ENCODE data around the gene MT4.
A peak's percentile ranks its signal among the peaks of the same experiment; 100 is the strongest.

MT4 gene

GRCh38 chr16:56564793-56565477, at the start of gene MT4:
Gene MT4 (plus strand): TSS chr16:56565073. CDS start chr16:56565129, 56 bp downstream.
- DNase-seq (ENCODE audit: low spot score), result no peak

DNA sequence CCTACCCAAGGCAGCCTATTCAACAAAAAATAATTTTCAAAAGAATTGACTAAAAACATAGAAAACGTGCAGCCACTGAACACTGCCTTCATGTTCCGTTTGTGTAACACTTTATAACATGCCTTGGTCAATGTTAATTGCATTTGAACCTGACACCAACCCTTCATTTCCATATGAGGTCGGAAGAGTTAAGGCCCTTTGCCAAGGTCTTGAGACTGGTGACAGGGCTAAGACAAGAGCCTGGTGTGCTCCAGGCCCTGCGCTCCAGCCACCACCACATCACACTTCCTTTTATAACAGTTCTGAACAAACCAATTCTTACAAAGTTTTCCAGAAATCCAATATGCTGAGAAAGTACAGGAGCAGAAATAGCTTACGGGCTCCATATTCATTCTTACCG, 49.2 kb upstream of the MT4 start:
- DNase-seq (ENCODE audit: low spot score), result no peak

DNA sequence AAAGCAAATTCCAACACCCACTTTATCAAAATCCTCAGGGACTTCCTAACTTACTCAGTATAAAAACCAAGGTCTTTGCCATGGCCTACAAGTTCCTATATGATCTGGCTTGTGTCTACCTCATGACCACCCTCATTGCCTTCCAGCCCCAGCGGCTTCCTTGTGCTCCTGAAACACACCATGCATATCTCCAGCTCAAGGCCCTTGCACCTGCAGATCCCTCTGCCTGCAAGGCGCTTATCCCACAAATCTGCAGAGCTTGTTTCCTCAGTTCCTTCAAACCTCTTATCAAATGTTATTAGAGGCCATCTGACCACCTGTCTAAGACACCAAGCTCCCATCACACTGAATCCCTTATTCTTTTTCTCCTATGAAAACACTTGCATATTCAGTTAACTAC, 47.7 kb upstream of the MT4 start:
- no peak for DNase-seq (ENCODE audit: low spot score)

DNA sequence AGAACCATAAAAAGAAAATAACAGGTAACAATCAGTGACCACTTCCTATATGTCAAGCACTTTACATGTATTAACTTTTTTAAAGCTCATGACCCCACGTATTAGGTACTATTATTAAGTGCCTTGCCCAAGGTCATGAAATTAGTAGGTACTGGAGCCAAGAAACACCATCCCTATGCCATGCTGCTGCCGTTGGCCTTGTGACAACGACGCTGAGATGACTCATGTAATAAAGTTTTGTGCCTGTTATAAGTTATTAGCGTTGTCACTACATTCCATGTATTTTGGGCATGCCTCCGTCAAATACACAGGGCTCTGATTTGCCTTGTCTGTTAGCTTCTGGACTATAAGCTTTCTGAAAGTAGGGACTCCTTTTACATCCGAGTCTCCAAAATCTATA, 46.4 kb upstream of the MT4 start:
- DNase-seq (ENCODE audit: low spot score), result no peak

GRCh38 chr16:56519459-56520250, 45.2 kb upstream of the MT4 start, which contains the start of gene BBS2:
Gene BBS2 (minus strand): TSS chr16:56520024. CDS start chr16:56519862, 162 bp downstream.
- DNase-seq (ENCODE audit: low spot score), result peak; percentile 93

DNA sequence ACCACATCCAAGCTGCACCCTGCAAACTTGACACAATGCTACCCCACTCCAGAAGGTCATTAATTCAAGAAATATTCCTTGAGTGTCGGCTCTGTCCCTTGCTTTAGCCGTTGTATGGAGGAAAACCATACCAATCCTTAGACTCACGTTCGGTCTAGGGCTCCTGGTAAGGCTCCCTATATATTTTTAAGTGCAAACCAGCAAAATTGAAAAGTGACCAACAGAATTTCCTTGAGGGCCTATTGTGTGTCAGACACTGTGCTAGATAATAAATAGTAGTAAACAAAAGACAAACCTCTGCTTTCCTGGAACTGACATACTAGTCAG, 44.7 kb upstream of the MT4 start:
- DNase-seq (ENCODE audit: low spot score), result no peak

GRCh38 chr16:56525236-56525635, 39.6 kb upstream of the MT4 start:
- DNase-seq (ENCODE audit: low spot score), result no peak

DNA sequence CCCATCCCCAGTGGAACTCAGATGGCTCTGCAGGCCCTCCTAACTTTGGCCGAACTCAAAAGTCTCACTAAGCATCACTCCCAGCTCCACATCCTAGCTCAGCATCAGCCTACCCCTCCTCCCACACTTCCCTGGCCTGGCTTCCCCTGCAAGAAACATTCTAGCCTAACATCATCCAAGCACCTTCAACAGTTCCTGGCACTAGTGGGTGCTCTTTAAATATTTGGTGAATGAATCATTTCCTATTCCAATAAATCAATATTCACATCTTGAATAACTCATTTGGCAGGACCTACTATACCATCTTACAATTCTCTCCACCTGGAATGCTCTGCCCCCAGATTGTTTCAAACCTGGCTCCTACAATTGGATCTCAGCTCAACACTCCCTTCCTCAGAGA, 34.0 kb upstream of the MT4 start:
- DNase-seq (ENCODE audit: low spot score), result no peak

DNA sequence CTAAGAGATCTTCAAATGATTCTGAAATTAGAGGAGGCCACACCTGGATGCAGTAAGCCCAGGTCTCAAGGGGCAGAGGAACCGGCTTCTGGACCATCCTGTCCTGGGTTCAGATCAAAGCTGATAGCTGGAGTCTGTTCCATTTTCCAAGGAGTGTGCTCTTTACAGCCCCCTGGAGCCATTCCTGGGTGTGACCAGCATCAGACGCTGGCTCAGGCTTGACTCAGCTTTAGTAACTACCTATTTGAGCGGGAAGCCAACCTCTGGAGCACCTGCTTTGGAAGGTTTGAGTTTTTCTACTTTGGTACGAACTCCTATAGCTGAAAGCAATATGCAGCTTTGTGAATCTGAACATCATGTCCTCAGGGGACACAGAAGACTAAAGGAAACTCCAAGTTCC, 32.2 kb upstream of the MT4 start:
- DNase-seq (ENCODE audit: low spot score), result no peak

- DNase-seq (ENCODE audit: low spot score), result no peak
Measured at GRCh38 chr16:56534847-56535383, 30.0 kb upstream of the MT4 start.

GRCh38 chr16:56538331-56538730, 26.5 kb upstream of the MT4 start:
- no peak for DNase-seq (ENCODE audit: low spot score)

- DNase-seq (ENCODE audit: low spot score), result no peak
Measured at GRCh38 chr16:56539656-56540055, 25.2 kb upstream of the MT4 start.

GRCh38 chr16:56542039-56542438, 22.8 kb upstream of the MT4 start:
- DNase-seq (ENCODE audit: low spot score), result no peak

DNA sequence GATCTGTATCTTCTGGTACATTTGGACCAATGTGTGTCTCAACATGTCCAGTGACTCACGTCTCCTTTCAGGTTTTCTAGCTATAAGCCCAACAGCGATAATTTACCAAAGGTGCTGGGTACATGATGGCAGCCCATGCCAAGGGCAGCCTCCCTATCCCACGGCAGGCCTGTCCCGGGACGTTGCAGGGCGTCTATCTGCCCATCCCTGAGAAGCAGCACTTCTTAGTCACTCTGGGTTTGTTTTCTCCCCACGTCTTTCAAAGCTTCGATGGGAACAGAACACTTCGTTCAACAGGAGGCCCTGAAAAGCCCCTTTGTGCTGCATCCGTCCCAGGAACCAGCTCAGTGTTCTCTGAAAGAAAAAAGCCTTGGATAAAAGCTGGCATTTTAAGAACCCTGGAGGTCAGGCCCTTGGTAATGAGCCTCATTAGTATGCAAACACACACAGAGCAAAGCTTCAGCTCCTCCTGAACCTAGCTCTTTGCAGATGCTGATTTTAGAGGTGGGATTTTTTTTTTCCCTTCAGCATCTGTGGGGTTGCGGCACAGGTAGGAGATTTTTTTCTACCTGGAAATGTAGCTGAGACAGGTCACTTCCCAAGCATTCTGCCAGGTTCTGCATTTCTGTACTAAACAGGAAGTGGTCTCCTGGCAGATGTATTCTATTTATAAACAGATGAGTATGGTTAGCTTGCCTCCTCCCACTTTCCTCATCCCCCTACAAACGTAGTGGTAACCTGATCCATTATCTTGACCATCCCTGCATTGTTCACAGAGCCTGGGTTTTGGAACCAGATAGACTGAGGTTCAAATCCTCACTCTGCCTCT, 17.5 kb upstream of the MT4 start:
- DNase-seq (ENCODE audit: low spot score), result no peak

DNA sequence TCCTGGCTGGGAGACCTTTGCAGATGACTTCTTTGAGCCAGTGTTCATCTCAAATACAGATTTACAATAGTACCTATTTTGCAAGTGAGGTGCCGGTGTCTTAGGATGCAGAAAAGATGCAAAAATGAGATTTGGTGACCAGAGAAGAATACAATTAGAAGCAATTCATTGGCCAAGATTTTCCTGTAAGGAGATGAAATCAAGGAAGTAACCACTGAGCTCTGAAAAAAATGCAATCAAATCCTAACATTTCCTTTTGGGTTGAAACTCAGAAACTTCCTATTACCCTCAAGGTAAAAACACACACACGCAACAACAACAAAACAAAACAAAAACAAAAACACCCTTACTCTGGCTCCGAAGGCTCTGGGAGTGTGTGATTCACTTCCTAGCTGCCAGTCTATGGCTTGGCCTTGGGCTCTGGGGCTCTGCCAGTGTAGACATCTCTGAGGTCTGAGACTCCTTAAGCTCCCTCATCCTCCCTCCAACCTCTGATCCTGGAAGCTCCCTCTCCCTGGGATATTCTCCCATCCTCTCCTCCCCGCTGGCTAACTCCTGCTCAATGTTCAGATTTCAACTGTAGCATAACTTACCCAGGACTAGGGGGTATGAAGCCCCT, 16.8 kb upstream of the MT4 start:
- no peak for DNase-seq (ENCODE audit: low spot score)

DNA sequence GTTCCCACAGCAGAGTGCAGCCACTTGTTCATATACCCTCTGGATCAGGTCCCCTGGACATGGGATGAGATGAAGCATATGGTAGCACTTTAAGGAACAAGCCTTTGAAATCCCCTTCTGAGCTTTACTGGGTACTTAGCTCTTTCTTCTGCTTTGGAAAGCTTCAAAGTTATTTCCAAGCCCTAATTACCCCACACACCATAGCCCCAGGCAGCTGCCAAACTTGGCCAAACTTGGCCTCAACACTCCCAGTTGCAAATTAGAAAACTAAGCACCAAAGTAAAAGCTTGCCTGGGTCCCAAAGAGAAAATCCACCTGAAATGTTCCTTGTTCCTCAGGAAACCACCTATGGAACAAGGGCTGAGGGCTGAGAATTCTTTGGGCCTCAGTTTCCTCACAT, 15.7 kb upstream of the MT4 start:
- DNase-seq (ENCODE audit: low spot score), result no peak

DNA sequence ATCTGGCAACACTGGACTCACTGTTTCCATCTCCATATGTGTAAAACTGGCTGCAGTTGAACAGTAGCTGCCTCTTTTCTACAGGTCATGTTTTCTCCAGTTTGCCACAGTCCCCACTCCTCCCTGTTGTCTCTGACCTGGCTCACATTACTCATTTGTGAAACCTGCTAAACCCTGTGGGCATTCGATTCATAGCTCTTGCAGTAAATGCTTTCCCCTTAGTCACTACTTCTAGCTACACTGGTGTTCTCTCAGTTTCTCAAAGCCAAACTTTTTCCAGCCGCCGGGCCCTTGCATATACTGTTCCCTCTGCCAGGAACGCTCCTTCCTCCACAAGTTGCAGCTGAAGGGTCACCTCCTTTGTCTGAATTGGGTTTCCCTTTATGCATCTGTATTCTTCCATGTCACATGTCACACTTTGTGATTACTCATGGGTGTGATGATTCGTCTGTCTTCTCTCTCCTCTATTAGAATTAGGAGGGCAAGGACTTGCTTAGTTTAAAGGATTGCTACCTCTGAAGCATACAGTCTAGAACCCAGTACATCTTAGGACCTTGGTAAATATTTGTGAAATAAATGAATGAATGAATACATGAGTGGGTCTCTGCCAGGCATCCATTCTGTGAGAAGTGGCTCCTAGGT, 15.0 kb upstream of the MT4 start:
- no peak for DNase-seq (ENCODE audit: low spot score)

- no peak for DNase-seq (ENCODE audit: low spot score)
Measured at GRCh38 chr16:56551796-56552738, 12.8 kb upstream of the MT4 start.

DNA sequence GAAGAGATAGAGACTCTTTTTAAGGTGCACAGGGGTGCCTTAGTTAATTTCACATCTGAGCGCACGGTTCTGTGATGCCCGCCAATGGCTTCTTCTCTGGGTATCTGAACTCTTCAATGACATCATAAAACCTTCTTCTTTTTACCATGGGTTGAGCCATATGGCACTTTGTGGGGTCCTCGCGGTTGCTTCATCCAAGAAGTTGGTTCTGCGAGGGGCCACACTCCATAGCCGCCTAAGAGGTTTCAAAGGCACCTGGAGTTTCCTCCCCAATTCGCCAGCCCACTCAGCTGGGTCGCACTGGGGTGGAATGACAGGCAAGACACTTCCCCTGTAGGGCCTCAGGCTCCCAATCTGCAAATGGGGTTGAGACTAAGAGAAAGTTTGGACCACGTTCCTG, 10.4 kb upstream of the MT4 start:
- no peak for DNase-seq (ENCODE audit: low spot score)

DNA sequence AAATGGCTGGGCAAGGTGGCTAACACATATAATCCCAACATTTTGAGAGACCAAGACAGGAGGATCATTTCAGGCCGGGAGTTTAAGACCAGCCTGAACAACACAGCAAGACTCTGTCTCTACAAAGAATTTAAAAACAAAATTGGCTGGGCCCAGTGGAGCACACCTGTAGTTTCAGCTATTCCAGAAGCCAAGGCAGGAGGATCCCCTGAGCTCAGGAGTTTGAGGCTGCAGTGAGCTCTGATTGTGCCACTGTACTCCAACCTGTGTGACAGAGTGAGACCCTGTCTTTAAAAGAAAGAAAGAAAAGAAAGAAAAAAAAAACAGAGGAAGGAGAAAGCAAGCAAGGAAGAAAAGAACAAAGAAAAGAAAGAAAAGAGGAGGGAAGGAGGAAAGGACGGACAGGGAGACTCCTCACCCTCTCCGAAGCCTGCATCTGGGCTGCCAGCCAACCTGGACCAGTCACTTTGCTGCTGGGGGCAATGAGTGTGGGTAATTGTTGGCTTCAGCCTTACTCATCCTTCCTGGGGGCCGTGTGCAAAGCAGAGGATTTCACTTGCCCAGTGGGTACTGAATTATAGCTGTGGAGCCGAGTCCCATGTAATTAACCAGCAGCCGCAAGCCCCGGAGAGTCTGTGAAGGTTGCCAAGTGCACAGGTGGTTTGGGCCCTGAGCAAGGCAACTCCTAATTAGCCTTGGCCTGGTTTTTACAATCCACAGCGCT, 6.7 kb upstream of the MT4 start:
- DNase-seq (ENCODE audit: low spot score), result no peak

Data from CD4-positive, alpha-beta T cell treated with Interleukin-15 for 4 hours (primary cell).